Loucy (cell line): ENCODE results near the gene RNF2.

Experiments
- H2AFZ ChIP-seq: fragments of 200-600 bp; sonication (generic); 2 replicates; pipeline ENCODE4 v1.6.0; 2016; ENCODE audit warnings: antibody characterized with exemption, mild to moderate bottlenecking, low read length, moderate library complexity
- H3F3A ChIP-seq: fragments of 200-600 bp; 2 replicates; pipeline ENCODE4 v1.6.0; 2016; ENCODE audit warnings: antibody characterized with exemption, low read depth, mild to moderate bottlenecking
- H3K27me3 ChIP-seq: fragments of 200-600 bp; sonication (generic); 2 replicates; pipeline ENCODE4 v1.6.1; 2014; ENCODE audit warnings: low read length, mild to moderate bottlenecking; ENCODE audit not compliant: insufficient read depth, poor library complexity, severe bottlenecking
- H3K36me3 ChIP-seq: fragments of 200-600 bp; sonication (generic); 2 replicates; pipeline ENCODE4 v1.6.1; 2016; ENCODE audit warnings: low read length; ENCODE audit not compliant: insufficient read depth
- H3K4me1 ChIP-seq: fragments of 200-600 bp; sonication (generic); 2 replicates; pipeline ENCODE4 v1.5.1; 2014; ENCODE audit warnings: low read length, mild to moderate bottlenecking; ENCODE audit not compliant: insufficient read depth, poor library complexity, severe bottlenecking
- H3K4me2 ChIP-seq: fragments of 200-600 bp; sonication (generic); 2 replicates; pipeline ENCODE4 v1.6.0; 2014; ENCODE audit warnings: antibody characterized with exemption, low read length, low read depth, mild to moderate bottlenecking; ENCODE audit not compliant: poor library complexity, severe bottlenecking
- H3K4me3 ChIP-seq: fragments of 200-600 bp; sonication (generic); 2 replicates; pipeline ENCODE4 v1.5.1; 2014; ENCODE audit warnings: low read length, mild to moderate bottlenecking, mixed read lengths; ENCODE audit not compliant: poor library complexity, severe bottlenecking
- H3K79me2 ChIP-seq: fragments of 200-600 bp; sonication (generic); 2 replicates; pipeline ENCODE4 v1.6.1; 2014; ENCODE audit warnings: low read length; ENCODE audit not compliant: insufficient read depth
- H3K9ac ChIP-seq: fragments of 200-600 bp; sonication (generic); 2 replicates; pipeline ENCODE4 v1.6.0; 2014; ENCODE audit warnings: mild to moderate bottlenecking, low read depth, low read length, moderate library complexity; ENCODE audit not compliant: poor library complexity, severe bottlenecking
- H3K9me2 ChIP-seq: fragments of 200-600 bp; sonication (generic); replicated peaks from 2 replicates; pipeline ENCODE4 v1.6.1; 2016; ENCODE audit warnings: low read depth, low read length, mixed read lengths
- H3K9me3 ChIP-seq: fragments of 200-600 bp; sonication (generic); 2 replicates; pipeline ENCODE4 v1.6.1; 2014; ENCODE audit warnings: mild to moderate bottlenecking, antibody characterized with exemption, low read length, low read depth; ENCODE audit not compliant: insufficient read depth
- H4K20me1 ChIP-seq: fragments of 200-600 bp; sonication (generic); 2 replicates; pipeline ENCODE4 v1.6.0; 2014; ENCODE audit warnings: antibody characterized with exemption, low read length, mild to moderate bottlenecking; ENCODE audit not compliant: insufficient read depth, poor library complexity, severe bottlenecking
- CTCF ChIP-seq: fragments of 200-600 bp; sonication (generic); conservative IDR thresholded peaks from 2 replicates; pipeline ENCODE4 v1.5.1; 2014; ENCODE audit warnings: mild to moderate bottlenecking, antibody characterized with exemption, low read length
- EZH2phosphoT487 ChIP-seq: fragments of 200-600 bp; IDR thresholded peaks from 2 replicates; pipeline ENCODE4 v1.6.1; 2018; ENCODE audit warnings: antibody characterized with exemption, mild to moderate bottlenecking, moderate library complexity, borderline replicate concordance

The RNF2 gene

GRCh38 chr1:185087101-185087500, 41.7 kb downstream of the RNF2 start:
- H3K9me3 ChIP-seq = no peaks in the 10 kb centered on the region
- H4K20me1 ChIP-seq = peaks cover 10% of the 10 kb centered on the region
- no peak overlapping the region for H2AFZ ChIP-seq
- H3K36me3 ChIP-seq = peaks cover 41% of the 10 kb centered on the region; the same call in 1 of the 2 replicates
- H3K4me2 ChIP-seq = no peak overlapping the region
- H3K27me3 ChIP-seq = no peaks in the 10 kb centered on the region
- TF ChIP-seq CTCF = no peak
- TF ChIP-seq EZH2phosphoT487 = no peak
- peaks cover 3% of the 10 kb centered on the region for H3K4me1 ChIP-seq
- H3K79me2 ChIP-seq = peaks cover 49% of the 10 kb centered on the region
- H3K4me3 ChIP-seq = no peak overlapping the region
- H3K9me2 ChIP-seq = no peaks in the 10 kb centered on the region
- no peak overlapping the region for H3K9ac ChIP-seq
- no peaks in the 10 kb centered on the region for H3F3A ChIP-seq

GRCh38 chr1:185087746-185088145, 42.4 kb downstream of the RNF2 start:
- H3K27me3 ChIP-seq = no peaks in the 10 kb centered on the region
- peaks cover 44% of the 10 kb centered on the region for H3K79me2 ChIP-seq
- H3K36me3 ChIP-seq = peaks cover 44% of the 10 kb centered on the region; the same call in 1 of the 2 replicates
- H2AFZ ChIP-seq = no peak overlapping the region
- H3K4me2 ChIP-seq = no peak overlapping the region
- no peak overlapping the region for H3K4me3 ChIP-seq
- no peaks in the 10 kb centered on the region for H3K9me2 ChIP-seq
- H3F3A ChIP-seq = no peaks in the 10 kb centered on the region
- H3K9ac ChIP-seq = no peak overlapping the region
- no peak for TF ChIP-seq CTCF
- no peak for TF ChIP-seq EZH2phosphoT487
- H3K9me3 ChIP-seq = no peaks in the 10 kb centered on the region
- H3K4me1 ChIP-seq = peaks cover 3% of the 10 kb centered on the region
- peaks cover 10% of the 10 kb centered on the region for H4K20me1 ChIP-seq

GRCh38 chr1:185091480-185091879, 46.1 kb downstream of the RNF2 start:
- peaks cover 9% of the 10 kb centered on the region for H3K79me2 ChIP-seq
- H3K4me1 ChIP-seq = peaks cover 3% of the 10 kb centered on the region
- TF ChIP-seq CTCF = no peak
- no peak for TF ChIP-seq EZH2phosphoT487
- H4K20me1 ChIP-seq = peaks cover 7% of the 10 kb centered on the region
- no peaks in the 10 kb centered on the region for H3K27me3 ChIP-seq
- H3K9me2 ChIP-seq = no peaks in the 10 kb centered on the region
- no peaks in the 10 kb centered on the region for H3K9me3 ChIP-seq
- no peak overlapping the region for H2AFZ ChIP-seq
- no peaks in the 10 kb centered on the region for H3F3A ChIP-seq
- no peak overlapping the region for H3K4me2 ChIP-seq
- no peak overlapping the region for H3K9ac ChIP-seq
- H3K36me3 ChIP-seq = peaks cover 80% of the 10 kb centered on the region; the same call in 1 of the 2 replicates
- no peak overlapping the region for H3K4me3 ChIP-seq
